ENCODE measurements around the gene SUPT20HL2.
"Not testable (repeated sequence)": the region's sequence is repeated elsewhere in the genome, so short reads cannot be mapped to it uniquely, and the experiment has no call there.

SUPT20HL2 gene

DNA sequence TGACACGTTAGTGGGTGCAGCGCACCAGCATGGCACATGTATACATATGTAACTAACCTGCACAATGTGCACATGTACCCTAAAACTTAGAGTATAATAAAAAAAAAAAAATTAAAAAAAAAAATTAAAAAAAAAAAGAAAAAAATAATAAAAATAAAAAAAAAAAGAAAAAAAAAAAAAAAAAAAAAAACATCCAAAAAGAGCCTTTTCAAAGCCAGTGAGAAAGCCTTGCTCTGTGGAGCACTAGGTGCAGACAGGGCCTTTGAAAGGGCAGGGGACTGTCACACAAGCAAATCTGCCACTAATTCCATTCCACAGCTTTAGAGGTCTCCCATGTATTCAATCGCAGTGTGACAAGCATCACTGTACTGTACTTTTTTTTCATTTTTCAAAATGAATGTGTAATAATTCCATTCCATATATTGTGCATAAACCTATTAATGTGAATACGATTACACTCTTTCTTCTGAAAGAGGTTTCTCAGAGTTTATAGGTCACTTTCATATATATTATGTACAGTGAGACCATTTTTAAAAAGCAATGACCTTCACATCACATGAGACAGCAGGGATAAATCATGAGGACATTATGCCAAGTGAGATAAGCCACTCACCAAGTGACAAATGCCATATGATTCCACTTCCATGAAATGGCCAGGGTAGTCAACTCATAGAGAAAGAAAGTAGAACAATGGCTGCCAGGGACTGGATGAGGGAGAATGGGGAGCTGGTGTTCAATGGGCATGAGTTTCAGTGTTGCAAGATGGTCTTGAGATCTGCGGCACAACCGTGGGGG, 4.1 kb downstream of the SUPT20HL2 start:
- not testable (repeated sequence) for DNase-seq

DNA sequence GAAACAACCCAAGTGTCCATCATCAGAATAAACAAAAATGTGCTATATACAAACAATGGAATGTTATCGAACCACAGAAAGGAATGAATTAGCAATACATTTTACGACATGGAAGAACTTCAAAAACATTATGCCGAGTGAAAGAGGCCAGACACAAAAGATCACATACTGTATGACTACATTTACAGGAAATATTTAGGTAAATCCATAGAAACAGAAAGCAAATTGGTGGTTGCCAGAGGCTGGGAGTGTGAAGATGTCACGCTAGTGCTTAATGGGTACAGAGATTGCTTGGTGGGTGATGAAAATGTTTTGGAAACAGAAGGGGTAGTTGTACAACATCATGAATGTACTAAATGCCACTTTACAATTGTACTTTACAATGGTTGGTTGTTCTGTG, 5.1 kb downstream of the SUPT20HL2 start:
- not testable (repeated sequence) for DNase-seq

DNA sequence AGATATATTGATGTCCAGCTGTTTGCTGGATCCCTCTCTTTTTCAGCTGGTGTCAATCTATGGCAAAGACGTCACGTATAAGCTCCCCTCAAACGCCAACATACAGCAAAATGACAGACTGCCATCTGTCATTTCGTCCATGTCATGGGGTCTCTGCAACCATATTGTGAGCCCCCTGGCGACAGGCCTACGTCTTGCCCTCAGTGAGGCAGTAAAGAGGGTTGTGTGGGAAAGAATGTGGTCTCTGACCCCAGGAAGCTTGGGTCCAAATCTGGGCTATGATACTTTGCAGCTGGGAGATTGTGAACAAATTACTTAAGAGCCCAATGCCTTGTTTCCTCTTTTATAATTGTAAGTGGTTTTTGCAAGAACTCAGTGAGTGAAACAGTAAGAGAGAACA, 7.4 kb downstream of the SUPT20HL2 start:
- no peak for DNase-seq

DNA sequence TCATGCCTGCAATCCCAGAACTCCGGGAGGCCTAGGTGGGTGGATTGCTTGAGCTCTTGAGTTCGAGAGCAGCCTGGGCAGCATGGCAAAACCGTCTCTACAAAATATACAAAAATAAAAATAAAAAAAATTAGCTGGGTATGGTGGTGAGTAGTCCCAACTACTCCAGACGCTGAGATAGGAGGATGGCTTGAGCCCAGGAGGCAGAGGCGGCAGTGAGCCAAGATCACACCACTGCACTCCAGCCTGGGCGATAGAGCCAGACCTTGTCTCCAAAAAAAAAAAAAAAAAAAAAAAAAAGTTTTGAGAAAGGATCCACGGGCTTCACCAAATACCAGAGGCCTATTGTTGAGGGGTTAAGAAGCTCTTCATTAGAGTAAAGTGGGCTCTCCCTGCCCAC, 8.0 kb downstream of the SUPT20HL2 start:
- no peak for DNase-seq

DNA sequence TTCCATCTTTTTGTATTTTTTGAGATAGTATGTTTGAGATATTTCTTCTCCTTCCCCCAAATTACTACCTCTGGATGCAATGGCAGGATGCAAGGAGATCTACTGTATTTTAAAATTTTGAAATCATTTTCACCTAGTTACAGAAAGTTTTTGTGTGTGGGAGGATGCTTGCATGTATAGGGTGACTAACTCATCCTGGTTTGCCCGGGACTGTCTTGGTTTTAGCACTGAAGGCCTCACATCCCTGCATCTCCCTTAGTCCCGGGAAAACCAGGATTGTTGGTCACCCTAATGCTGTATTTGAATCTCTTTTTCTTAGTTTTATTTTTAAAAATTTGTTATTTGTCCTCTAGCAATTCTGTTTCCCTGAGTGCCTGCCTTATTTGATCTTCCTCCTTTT, 12.1 kb downstream of the SUPT20HL2 start:
- no peak for DNase-seq

DNA sequence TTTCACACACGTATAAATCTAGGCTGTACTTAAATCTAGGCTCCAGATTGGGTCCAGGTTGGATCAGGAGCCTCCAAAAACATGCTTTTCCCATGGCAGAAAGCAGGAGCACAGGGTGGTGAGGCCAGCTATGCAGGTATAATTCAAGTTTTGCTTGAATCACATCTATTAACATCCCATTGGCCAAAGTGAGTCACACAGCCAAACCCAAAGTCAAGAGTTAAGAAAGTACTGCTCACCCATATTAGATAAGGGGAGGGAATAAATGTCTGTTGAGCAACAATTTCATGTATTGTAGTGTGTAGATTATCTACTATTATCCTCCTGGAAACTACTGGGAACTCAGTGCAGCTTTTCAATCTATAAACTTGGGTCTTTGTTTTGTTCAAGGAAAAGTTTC, 12.8 kb downstream of the SUPT20HL2 start:
- DNase-seq = no peak

DNA sequence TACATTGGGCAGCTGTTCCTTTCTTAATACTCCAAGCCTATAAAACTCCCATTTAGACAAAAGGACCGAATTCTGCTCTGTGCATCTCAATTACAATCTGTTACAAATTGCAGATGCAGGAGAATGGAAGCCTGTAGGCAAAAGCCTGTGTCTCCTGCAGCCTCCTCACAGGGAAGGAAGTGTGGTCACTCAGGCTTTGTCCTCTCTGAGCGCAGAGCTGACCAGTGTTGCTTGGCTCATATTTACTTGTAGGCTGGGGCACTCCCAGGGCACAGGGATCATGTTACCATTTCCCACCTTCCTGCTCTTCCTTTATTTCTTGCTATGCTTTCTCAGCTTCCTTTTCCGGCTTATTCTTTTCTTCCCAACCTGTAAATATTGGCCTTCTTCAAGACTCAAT, 15.7 kb downstream of the SUPT20HL2 start:
- no peak for DNase-seq

DNA sequence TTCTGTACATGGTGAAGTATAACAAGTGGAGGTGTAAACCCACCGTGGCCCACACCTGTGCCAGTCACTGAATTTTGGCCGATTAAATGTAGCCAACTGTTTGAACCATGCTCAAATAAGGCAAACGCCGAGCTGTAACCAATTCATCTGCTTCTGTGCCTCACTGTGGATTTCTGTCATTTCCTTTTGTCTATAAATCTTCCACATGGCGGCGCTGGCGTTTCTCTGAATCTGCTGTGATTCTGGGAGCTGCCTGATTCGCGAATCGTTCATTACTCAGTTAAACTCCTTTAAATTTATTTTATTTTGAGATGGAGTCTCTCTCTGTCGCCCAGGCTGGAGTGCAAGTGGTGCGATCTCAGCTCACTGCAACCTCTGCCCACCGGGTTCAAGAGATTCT, 19.2 kb downstream of the SUPT20HL2 start:
- no peak for DNase-seq

DNA sequence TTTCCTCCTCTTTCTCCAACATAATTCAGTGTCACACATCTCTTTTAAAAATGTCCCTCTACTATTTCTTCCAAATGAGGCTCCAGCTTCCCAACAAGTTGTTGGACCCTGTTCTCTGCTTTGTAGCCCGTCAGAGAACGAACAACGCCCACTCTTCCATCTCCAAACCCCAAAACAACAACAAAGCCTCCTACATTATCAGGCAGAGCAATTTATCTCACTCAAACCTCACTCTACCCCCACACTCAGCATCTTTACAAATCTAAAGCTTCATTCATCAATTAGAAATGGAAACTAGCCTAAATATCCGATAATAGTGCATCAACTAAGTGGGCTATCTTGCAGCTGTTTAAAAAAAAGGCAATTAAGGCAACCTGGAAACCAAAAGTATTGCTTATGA, 20.5 kb downstream of the SUPT20HL2 start:
- no peak for DNase-seq

DNA sequence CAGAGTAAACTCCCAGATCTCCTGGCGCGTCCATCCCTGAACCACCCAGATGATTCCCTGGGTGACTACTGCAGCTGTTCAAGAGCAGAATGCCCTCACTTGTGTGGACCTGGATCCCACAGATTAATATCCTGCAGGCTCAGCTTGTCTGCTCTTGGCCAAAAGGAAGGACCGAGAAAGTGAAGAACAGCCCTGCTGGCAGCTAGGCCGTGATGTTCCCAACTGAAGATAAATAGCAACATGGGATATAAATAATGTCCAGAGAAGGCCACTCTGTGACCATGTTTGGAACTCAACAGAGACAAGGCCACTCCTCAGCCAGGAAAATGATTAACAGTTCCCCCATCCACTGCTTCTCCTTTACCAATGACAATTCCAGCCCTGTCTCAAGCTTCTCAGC, 21.5 kb downstream of the SUPT20HL2 start:
- DNase-seq = no peak

DNA sequence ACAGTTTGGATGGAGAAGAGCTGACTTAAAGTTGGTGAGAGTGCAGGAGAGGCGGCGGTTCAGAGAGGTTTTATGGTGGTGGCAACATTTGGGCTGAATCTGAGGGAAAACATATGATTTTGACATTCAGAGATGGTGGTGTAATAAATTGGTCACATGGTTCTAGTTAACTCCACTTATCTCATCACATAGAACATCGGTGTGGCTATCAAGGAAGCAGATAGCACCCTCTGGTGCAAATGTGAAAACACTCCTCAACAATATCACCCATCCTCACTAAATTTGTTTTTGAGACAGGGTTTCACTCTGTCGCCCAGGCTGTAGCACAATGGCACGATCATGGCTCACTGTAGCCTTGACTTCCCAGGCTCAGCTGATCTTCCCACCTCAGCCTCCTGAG, 28.8 kb downstream of the SUPT20HL2 start:
- no peak for DNase-seq

DNA sequence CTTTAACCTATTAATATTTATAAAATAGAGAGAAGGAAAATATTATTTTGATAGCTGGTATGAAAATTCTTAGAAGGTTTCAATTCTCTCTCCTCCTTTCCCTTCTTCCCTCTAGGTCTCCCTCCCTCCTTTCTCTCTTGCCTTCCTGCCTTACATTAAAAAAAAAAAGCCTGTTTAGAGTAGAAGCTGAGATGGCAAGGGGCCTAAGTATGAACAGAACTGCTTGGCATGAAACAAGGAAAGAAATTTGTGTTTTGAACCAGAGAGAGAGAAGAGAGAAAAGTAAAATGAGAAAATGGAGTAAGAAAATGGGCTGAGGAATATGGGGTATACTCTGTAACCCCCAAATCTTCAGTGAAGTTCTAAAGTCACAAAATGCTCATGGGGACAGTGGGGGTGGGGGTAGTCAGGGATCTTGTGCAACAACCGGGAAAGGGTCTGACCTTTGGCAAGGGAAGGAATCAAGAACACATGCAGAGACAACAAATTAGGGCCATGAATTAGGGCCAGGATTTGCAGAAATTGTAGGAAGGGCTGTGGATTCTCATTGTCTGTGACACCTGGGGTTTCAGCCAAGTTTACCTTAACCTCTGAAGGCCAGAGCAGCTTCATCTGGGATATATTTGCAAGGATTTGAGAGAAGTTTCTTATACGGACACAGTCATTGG, 30.6 kb downstream of the SUPT20HL2 start:
- no peak for DNase-seq

DNA sequence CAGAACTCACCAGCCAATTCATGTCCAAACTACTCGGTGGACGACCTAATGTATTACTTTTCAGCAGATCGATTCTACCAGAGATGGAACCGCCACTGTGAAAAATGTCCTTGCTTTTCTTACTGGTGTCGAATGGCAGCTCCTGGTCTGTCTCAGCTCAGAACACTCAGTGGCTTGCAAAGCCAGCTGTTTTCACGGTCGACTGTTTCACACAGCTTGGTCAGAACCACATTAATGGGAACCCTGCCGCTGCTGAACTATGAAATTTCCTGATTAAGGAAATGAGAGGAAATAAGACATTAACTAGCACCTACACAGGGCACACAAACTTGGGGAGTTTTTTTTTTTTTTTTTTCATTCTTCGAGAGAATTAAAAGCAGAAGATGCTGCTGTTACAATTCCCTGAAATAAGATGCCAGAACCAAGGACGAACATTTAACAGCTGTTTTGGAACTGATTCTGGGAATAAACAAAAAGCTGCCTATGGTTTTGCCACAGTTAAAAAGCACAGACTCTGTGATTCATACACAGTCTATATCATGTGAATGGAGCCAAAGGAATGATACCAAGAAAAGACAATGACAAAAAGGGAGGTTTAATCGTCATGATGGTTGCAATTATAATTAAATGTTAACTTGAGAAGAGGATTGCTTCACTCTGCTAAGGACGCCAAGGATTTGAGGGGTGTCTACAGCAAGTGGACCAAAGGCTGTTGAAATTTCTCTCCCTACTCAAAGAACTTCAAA, 31.3 kb downstream of the SUPT20HL2 start:
- no peak for DNase-seq

DNA sequence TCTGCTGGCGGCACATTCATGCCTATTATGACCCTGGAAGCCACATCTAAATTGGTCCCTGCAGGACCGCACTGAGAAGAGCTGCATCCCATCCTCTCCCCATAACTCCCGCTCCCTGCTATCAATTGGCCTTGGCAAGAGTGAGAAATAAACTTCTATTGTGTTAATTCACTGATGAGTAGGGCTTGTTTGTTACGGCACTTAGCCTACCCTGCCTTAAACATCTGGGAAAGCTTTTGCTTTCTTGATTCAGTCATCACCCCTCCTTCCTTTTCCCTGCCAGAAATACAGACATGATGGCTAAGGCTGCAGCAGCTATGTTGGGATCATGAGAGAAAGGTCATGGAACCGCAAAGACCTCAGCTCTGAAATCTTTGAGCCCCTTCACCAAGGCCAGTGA, 36.5 kb downstream of the SUPT20HL2 start:
- DNase-seq = no peak

DNA sequence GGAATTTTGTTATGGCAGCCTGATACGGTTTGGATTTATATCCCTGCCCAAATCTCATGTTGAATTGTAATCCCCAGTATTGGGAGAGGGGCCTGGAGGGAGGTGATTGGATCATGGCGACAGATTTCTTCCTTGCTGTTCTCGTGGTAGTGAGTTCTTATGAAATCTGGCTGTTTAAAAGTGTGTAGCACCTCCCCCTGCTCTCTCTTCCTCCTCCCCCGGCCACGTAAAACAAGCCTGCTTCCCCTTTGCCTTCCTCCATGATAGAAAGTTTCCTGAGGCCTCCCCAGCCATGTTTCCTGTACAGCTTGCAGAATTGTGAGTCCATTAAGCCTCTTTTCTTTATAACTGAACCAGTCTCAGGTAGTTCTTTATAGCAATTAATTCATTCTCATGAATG, 37.9 kb downstream of the SUPT20HL2 start:
- DNase-seq = no peak

DNA sequence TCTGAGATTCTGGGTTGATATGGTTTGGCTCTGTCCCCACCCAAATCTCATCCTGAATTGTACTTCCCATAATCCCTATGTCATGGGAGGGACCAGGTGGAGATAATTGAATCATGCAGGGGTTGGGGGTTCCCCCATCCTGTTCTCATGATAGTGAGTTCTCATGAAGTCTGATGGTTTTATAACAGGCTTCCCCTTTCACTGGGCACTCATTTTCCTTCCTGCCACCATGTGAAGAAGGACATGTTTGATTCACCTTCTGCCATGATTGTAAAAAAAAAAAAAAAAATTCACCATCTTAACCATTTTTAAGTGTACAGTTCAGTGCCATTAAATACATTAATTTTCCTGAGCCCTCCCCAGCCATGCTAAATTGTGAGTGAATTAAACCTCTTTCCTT, 42.6 kb downstream of the SUPT20HL2 start:
- no peak for DNase-seq

DNA sequence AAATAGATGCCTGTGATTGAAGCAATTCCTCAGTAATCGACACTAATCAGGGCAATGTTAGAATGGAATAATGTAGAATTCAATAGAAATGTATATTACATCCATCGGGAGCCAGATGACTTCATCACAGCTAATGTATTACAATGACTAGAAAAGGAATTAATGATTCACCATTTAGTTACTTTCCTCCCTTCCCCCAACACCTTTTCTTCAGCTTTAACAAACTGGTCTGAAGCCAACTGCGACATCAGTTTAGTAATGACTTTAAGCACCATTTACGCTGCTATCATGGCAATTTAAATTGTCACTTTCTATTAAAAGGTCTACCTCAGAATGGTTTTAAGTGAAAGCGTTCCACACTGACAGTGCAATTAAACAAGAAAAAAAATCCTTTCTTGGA, 45.1 kb downstream of the SUPT20HL2 start:
- DNase-seq = no peak

DNA sequence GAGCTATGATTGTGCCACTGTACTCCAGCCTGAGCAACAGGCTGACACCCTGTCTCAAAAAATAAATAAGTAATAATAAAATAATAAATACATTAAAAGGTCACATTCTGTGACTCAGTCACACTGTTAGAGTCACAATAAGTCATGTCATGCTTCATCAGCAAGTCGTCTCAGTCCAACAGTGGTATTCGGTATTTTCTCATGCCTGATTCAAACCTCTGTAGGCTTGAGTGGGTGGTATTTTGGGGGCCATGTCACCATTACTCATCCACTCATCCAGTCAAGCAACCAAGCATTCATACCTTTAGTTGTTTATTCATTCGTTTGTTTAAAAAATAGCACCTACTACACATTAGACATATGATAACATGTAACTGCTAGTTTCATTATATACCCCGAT, 46.9 kb downstream of the SUPT20HL2 start:
- DNase-seq = no peak

DNA sequence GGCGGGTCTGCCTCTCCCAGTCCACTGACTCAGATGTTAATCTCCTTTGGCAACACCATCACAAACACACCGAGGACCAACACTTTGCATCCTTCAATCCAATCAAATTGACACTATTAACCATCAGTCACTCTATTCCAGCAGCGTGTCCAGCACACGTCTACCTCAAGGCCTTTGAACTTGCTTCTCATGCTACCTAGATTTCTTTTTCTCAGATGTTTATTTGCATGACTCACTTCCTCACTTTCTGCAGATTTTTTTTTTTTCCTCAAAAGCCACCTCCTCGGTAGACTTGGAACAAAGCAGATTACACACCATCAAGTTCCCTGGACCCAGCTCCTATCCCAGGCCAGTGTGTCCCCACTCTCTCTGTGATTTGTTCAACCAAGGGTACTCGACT, 49.5 kb downstream of the SUPT20HL2 start:
- DNase-seq = no peak

DNA sequence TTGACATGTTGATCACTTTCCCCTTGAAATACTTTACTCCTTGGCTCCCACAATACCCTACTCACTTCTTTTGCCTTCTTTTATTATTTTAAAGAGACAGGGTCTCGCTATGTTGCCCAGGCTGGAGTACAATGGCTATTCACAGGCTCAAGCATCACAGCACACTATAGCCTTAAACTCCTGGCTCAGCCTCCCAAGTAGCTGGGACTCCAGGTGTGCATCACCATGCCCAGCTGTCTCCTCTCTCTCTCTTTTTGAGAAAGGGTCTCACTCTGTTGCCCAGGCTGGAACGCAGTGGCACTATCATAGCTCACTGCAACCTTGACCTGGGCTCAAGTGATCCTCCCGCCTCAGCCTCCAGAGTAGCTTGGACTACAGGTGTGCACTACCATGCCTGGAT, 51.6 kb downstream of the SUPT20HL2 start:
- DNase-seq = no peak

All from effector CD4-positive, alpha-beta T cell (primary cell).